Left lung (tissue), 10 donors: ENCODE measurements around the gene PPP1R18. TPM values are rescaled to one million over a fixed set of nuclear protein-coding genes. Genes with fewer than 3 reads are reported as not detected.

Experiments used
- ATAC-seq: fragments of 200-7000 bp; cut with Tn5 transposase; one replicate; pipeline ENCODE4 v1.9.1; 2020; ENCODE audit warnings: moderate library complexity
- DNase-seq, 4 donors: peaks; one replicate each; pipeline ENCODE4 v3.0.0-alpha.2; 2013 to 2020
- H3K27ac ChIP-seq, 2 donors: fragments of 200-600 bp; sonication (generic) in 1 of 2; one replicate each; pipeline versions ENCODE4 v1.5.0 to v1.8.0; 2020 to 2021
- H3K27me3 ChIP-seq, 2 donors: fragments of 200-600 bp; sonication (generic) in 1 of 2; one replicate each; pipeline versions ENCODE4 v1.5.0 to v1.8.0; 2020 to 2021
- H3K36me3 ChIP-seq, 2 donors: fragments of 200-600 bp; sonication (generic) in 1 of 2; one replicate each; pipeline versions ENCODE4 v1.5.0 to v1.8.0; 2020 to 2021
- H3K4me1 ChIP-seq, 2 donors: fragments of 200-600 bp; one replicate each; pipeline ENCODE4 v1.8.0; 2021
- H3K4me3 ChIP-seq, 2 donors: fragments of 200-600 bp; sonication (generic) in 1 of 2; one replicate each; pipeline versions ENCODE4 v1.5.0 to v1.8.0; 2020 to 2021; ENCODE audit warnings: mild to moderate bottlenecking in 1 of 2
- H3K9me3 ChIP-seq, 2 donors: fragments of 200-600 bp; sonication (generic) in 1 of 2; one replicate each; pipeline versions ENCODE4 v1.5.0 to v1.8.0; 2020 to 2021
- intact Hi-C, 2 donors: fragments of 100-400 bp; cut with DNase I; formaldehyde crosslinking; loops; one replicate each; pipeline versions ENCODE4 v1.11.2 to v1.14.2; 2022
- polyA plus RNA-seq, 6 donors: library from polyadenylated mRNA; unstranded; fragments of 120-200 nt; gene quantifications; one replicate each; pipeline ENCODE4 v1.2.1, GENCODE V29; 2013; ENCODE audit not compliant: insufficient read length in 6 of 6
- total RNA-seq, 2 donors: library from RNA; stranded (reverse); fragmentation: NEBNext Ultra II Directional; extraction: Animal tissue kit (Norgen Biotek cat#: 25700); gene quantifications; one replicate each; pipeline ENCODE4 v1.2.1, GENCODE V29; 2021
- TF ChIP-seq, protein P1 (sequence below), 2 donors: fragments of 200-600 bp; sonication (generic) in 1 of 2; IDR thresholded peaks; one replicate each; pipeline versions ENCODE4 v1.5.0 to v1.8.0; 2021; ENCODE audit warnings: antibody characterized with exemption in 2 of 2
- donor health status: DM: no; HTN: yes; CAD: no.
- donor health status: DM: no; HTN: no; CAD: no.

The PPP1R18 gene
- total and polyA plus RNA-seq, 8 donors = 36.7 to 117 (median 42.8) TPM

DNA sequence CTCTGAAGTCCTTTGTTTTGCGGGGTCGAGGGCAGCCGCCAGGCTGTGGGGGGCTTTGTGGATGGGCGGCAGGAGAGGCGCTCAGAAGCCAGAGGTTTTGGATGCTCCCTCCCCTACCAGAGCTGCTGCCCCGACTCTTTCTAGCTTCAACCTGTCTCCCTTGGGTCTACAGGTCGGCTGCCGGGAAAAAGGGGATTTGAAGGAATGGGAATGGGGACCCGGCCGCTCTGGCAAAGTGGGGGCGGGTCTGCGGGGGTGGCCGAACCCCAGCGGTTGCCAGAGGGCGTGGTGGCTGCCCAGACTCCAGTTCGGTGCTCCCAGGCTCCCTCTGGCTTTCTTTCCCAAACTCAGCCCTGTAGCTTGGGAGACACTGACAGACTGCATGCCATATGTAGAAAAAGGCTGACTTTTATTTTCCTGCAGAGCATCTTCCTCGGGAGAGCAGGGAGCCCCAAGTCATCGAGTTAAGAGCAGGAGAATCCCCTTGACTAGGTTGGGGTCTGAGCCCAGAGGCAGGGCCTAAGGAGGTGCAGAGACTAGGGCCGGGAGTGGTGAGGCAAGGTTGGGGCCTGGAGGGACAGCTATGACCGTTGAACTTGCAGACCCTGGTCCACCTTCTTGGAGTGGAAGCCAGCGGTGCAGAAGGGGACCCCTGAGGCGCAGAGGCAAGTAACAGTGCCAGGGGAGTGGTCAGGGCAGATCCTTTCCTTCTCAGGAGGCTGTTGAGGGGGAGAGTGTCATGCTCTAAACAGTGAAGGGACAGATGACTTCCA lies 1.4 kb upstream of the PPP1R18 start:
- Histone ChIP-seq H3K27me3 (no peaks in the 10 kb centered on the region), H3K9me3 (no peaks in the 10 kb centered on the region), H3K36me3 (peaks cover 0 to 14% of the 10 kb centered on the region in 2 donors), H3K27ac (peak overlapping the region; percentile 96 to 97), H3K4me1 (peaks cover 14 to 42% of the 10 kb centered on the region in 2 donors), H3K4me3 (peak overlapping the region; percentile 53 to 91)
- ATAC-seq (no peak), DNase-seq (peak in 2 of 4 donors; percentile 52 to 61)
- TF ChIP-seq, protein P1, sequence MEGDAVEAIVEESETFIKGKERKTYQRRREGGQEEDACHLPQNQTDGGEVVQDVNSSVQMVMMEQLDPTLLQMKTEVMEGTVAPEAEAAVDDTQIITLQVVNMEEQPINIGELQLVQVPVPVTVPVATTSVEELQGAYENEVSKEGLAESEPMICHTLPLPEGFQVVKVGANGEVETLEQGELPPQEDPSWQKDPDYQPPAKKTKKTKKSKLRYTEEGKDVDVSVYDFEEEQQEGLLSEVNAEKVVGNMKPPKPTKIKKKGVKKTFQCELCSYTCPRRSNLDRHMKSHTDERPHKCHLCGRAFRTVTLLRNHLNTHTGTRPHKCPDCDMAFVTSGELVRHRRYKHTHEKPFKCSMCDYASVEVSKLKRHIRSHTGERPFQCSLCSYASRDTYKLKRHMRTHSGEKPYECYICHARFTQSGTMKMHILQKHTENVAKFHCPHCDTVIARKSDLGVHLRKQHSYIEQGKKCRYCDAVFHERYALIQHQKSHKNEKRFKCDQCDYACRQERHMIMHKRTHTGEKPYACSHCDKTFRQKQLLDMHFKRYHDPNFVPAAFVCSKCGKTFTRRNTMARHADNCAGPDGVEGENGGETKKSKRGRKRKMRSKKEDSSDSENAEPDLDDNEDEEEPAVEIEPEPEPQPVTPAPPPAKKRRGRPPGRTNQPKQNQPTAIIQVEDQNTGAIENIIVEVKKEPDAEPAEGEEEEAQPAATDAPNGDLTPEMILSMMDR (IDR thresholded peaks at IDR 0.05) = no peak
- intact Hi-C loops = loop anchor here in 1 of 2 donors (10.0 kb wide), 1 partner anchor 47 kb away; no protein-coding TSS in a partner anchor

DNA sequence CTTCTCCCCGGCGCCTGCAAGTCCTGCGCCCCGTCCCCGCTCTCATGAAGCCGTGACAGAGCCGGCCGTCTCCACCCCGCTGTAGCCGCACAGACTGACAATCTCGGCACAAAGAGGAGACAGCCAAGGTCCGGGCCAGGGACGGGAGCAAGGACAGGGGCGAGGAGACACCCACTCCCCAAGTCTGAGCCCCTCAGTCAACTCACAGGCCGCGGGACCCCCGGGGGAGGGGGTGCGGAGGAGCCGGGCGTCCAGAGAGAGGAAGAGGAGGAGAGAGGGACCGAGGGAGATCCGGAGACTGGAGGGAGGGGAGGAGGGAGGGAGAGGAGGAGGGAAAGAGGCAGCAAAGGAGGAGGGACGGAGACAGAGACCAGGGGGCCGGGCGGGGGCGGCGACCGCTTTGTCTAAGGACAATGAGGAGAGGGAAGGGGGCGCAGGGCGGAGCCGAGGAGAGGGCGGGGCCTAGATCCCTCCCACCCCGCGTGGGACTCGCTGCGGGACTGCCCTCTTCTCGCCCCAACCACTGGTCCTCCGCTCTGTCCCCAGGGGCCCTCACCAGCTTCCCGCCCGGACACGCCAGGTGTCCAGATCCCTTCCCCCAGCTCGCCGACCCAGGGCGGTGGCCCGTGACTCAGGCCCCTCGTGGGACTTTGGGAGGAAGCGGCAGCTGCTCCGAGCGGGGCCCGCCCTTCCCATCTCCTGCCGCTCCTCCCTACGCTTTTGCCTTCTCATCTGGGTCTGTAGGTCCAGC lies 638 bp upstream of the PPP1R18 start:
- intact Hi-C loops = loop anchor here in 1 of 2 donors (10.0 kb wide), 1 partner anchor 48 kb away; no protein-coding TSS in a partner anchor
- H3K4me3 ChIP-seq = peak overlapping the region; percentile 53 to 91
- DNase-seq (peak; percentile 90 to 99 (median 96)), ATAC-seq (peak; percentile 71)
- TF ChIP-seq, protein P1 (IDR thresholded peaks at IDR 0.05) = no peak
- H3K36me3 ChIP-seq = peaks cover 0 to 14% of the 10 kb centered on the region in 2 donors
- H3K4me1 ChIP-seq = peaks cover 14 to 45% of the 10 kb centered on the region in 2 donors
- no peaks in the 10 kb centered on the region for H3K27me3 ChIP-seq
- no peaks in the 10 kb centered on the region for H3K9me3 ChIP-seq
- H3K27ac ChIP-seq = peak overlapping the region; percentile 96 to 97

- H3K9me3 ChIP-seq = no peaks in the 10 kb centered on the region
- H3K4me1 ChIP-seq = peaks cover 18 to 52% of the 10 kb centered on the region in 2 donors
- intact Hi-C loops = loop anchor here in 1 of 2 donors (10.0 kb wide), 1 partner anchor 49 kb away; no protein-coding TSS in a partner anchor
- no peaks in the 10 kb centered on the region for H3K27me3 ChIP-seq
- peaks cover 0 to 29% of the 10 kb centered on the region in 2 donors for H3K36me3 ChIP-seq
- TF ChIP-seq, protein P1 (IDR thresholded peaks at IDR 0.05) = no peak
- peak overlapping the region; percentile 53 to 91 for H3K4me3 ChIP-seq
- H3K27ac ChIP-seq = peak overlapping the region; percentile 96 to 97
- no peak for ATAC-seq
- DNase-seq = peak in 1 of 4 donors; percentile 85
These were observed 1.1 kb downstream of the PPP1R18 start for GRCh38 chr6:30685157-30686008.

- DNase-seq = peak in 2 of 4 donors; percentile 78 to 91
These were observed 1.9 kb downstream of the PPP1R18 start for GRCh38 chr6:30684386-30685156.

More at GRCh38 chr6:30684386-30685156, 1.9 kb downstream of the PPP1R18 start:
- H3K27ac ChIP-seq = peak overlapping the region; percentile 96 to 97
- intact Hi-C loops = loop anchor here in 1 of 2 donors (10.0 kb wide), 1 partner anchor 50 kb away; no protein-coding TSS in a partner anchor
- H3K27me3 ChIP-seq = no peaks in the 10 kb centered on the region
- no peak for ATAC-seq
- peaks cover 15 to 52% of the 10 kb centered on the region in 2 donors for H3K4me1 ChIP-seq
- peaks cover 0 to 37% of the 10 kb centered on the region in 2 donors for H3K36me3 ChIP-seq
- H3K9me3 ChIP-seq = no peaks in the 10 kb centered on the region
- TF ChIP-seq, protein P1 (IDR thresholded peaks at IDR 0.05) = no peak
- H3K4me3 ChIP-seq = peak overlapping the region; percentile 53 to 91
